ENCODE results near the gene KIR3DL2. TPM values are rescaled to one million over a fixed set of nuclear protein-coding genes. Genes with fewer than 3 reads are reported as not detected.

The KIR3DL2 gene
- total RNA-seq, 1 experiment from 2014 or later: not detected

Other genes starting within 250 kb of the KIR3DL2 start
- gene LILRB1, start 220.0 kb upstream of the KIR3DL2 start, total RNA-seq (2021): not detected in 2 replicates
- gene LILRB4, start 187.5 kb upstream of the KIR3DL2 start, total RNA-seq (2021): not detected in 2 replicates
- gene KIR3DL3, start 126.0 kb upstream of the KIR3DL2 start, total RNA-seq (2021): not detected in 2 replicates
- not detected in 2 replicates for gene KIR2DL3, start 111.9 kb upstream of the KIR3DL2 start, total RNA-seq (2021)
- not detected in 2 replicates for gene KIR2DL1, start 80.7 kb upstream of the KIR3DL2 start, total RNA-seq (2021)
- not detected in 2 replicates for gene KIR2DL4, start 46.8 kb upstream of the KIR3DL2 start, total RNA-seq (2021)
- gene KIR3DL1, start 34.0 kb upstream of the KIR3DL2 start, total RNA-seq (2021): not detected in 2 replicates
- gene KIR2DS4, start 17.8 kb upstream of the KIR3DL2 start, total RNA-seq (2021): not detected in 2 replicates
- not detected in 2 replicates for gene FCAR, start 23.8 kb downstream of the KIR3DL2 start, total RNA-seq (2021)
- gene NCR1, start 55.7 kb downstream of the KIR3DL2 start, total RNA-seq (2021): not detected in 2 replicates
- gene NLRP7, start 97.1 kb downstream of the KIR3DL2 start, total RNA-seq (2021): not detected in 2 replicates
- 34.1 and 41.9 TPM in 2 replicates for gene NLRP2, start 115.9 kb downstream of the KIR3DL2 start, total RNA-seq (2021)
- gene GP6, start 187.8 kb downstream of the KIR3DL2 start, total RNA-seq (2021): 0.22 TPM in 1 of 2 replicates, not detected in the other
- 19.0 and 24.4 TPM in 2 replicates for gene RDH13, start 212.7 kb downstream of the KIR3DL2 start, total RNA-seq (2021)
- 7.7 and 10.2 TPM in 2 replicates for gene EPS8L1, start 225.4 kb downstream of the KIR3DL2 start, total RNA-seq (2021)

Data from A673 (cell line).